GM19043 (cell line): ENCODE results near the gene CCL4L2.
"Not testable (repeated sequence)": the region's sequence is repeated elsewhere in the genome, so short reads cannot be mapped to it uniquely, and the experiment has no call there.

ENCODE experiments used
- ATAC-seq: cut with Tn5 transposase; IDR thresholded peaks from one replicate; pipeline ENCODE4 v1.9.1; 2021; ENCODE audit warnings: low read depth; ENCODE audit not compliant: unreplicated experiment

The CCL4L2 gene

DNA sequence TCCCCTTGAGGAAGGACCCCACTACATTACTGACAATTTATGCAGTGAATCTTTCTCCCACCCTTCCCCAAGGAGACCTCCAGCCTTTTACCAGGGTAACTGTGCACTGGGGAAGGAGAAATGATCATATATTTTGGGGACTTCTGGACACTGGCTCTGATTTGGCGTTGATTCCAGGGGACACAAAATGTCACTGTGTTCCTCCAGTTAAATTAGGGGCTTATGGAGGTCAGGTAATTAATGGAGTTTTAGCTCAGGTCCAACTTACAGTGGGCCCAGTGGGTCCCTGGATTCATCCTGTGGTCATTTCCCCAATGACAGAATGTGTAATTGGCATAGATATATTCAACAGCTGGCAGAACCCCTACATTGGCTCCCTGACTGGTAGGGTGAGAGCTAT lies 8.7 kb downstream of the CCL4L2 start:
- ATAC-seq = not testable (repeated sequence)

DNA sequence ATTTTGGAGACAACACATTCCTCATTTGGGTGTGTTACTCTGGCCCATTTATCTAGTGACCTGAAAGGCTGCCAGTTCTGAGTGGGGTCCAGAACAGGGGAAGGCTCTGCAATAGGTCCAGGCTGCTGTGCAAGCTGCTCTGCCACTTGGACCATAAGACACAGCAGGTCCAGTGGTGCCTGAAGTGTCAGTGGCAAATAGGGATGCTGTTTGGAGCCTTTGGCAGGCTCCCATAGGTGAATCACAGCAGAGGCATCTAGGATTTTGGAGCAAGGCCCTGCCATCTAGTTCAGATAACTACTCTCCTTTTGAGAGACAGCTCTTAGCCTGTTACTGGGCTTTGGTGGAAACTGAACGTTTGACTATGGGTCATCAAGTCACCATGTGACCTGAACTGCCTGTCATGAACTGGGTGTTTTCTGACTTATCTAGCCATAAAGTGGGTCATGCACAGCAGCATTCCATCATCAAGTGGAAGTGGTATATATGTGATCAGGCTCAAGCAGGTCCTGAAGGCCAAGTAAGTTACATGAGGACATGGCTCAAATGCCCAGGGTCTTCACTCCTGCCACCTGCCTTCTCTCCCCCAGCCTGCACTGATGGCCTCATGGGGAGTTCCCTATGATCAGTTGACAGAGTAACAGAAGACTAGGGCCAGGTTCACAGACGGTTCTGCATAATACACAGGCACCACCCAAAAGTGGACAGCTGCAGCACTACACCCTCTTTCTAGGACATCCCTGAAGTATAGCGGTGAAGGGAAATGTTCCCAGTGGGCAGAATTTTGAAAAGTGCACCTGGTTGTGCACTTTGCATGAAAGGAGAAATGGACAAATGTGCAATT lies 10.1 kb downstream of the CCL4L2 start:
- not testable (repeated sequence) for ATAC-seq

DNA sequence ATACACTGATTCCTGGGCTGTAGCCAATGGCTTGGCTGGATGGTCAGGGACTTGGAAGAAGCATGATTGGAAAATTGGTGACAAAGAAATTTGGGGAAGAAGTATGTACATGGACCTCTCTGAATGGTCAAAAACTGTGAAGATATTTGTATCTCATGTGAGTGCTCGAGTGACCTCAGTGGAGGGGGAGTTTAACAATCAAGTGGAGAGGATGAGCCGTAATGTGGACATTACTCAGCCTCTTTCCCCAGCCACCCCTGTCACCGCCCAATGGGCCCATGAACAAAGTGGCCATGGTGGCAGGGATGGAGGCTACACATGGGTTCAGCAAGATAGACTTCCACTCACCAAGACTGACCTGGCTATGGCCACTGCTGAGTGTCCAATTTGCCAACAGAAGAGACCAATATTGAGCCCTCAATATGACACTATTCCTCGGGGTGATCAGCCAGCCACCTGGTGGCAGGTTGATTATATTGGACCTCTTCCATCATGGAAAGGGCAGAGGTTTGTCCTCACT lies 10.8 kb downstream of the CCL4L2 start:
- not testable (repeated sequence) for ATAC-seq

DNA sequence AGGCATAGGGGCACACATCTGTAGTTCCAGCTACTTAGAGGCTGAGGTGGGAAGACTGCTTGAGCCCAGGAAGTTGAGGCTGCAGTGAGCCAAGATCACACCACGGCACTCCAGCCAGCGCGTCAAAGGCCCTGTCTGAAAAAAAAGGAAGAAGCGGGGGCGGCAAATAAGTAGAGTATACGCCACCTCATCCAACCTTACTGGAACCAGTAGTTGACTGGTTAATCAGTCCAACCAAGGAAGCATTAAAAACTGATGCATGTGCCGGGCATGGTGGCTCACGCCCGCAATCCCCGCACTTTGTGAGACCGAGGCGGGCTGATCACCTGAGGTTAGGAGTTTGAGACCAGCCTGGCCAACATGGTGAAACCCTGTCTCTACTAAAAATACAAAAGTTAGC lies 12.1 kb downstream of the CCL4L2 start:
- not testable (repeated sequence) for ATAC-seq

DNA sequence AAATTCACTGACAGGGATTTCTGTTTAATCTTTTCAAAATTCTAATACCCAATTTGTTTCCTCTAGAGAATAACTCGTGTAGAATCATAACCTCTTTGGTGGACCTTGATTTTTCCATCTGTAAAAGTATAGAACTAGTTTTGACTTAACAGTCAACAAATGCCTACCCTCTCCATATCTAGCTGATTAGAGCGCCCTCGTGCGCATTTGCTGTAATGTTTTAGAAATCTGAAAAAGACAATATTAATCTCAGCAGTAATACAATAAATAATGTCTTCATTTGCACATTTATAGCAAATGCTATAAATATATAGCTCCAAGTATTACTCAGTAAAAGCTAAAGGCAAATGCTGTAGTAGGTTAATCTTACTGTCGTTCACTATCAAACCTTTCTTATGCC lies 18.8 kb downstream of the CCL4L2 start:
- not testable (repeated sequence) for ATAC-seq

DNA sequence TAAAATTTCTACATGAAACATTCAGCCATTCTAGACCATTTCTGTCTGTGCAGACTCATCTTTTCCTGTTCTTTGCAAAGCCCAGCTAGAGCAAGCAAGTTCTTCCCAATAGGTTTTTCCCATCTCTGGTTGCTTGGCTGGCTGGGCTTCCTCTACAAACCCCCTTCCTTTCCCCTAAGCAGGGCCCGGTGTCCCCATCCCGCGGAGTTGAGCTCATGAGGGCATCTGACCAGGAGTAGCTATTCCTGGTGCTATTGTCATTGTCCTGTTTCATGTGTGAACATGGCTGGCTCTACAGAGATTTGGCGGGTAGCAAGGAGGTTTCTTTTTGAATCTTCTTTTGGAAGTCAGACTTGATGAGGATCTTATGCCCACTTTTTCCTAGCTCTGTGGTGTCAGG lies 31.2 kb downstream of the CCL4L2 start:
- not testable (repeated sequence) for ATAC-seq
